K562 (cell line): ENCODE data around the gene SPNS1. TPM values are rescaled to one million over a fixed set of nuclear protein-coding genes. Genes with fewer than 3 reads are reported as not detected.

Experiments used
- ATAC-seq: fragments of 200-7000 bp; cut with Tn5 transposase; 3 replicates; pipeline ENCODE4 v1.9.1; 2020; ENCODE audit warnings: moderate library complexity
- BruUV-seq: library from RNA; stranded (reverse); fragments of 400-500 nt; replicated peaks from 2 replicates; lab custom pipeline; 2021; lab: Mats Ljungman, UMichigan
- CTCF ChIA-PET: fragments of 300-600 bp; formaldehyde crosslinking; extraction: SDS; loops from one replicate; lab custom pipeline; 2021; ENCODE audit warnings: low intra/inter-chr PET ratio; lab: Yijun Ruan, JAX
- POLR2A ChIA-PET: fragments of 300-600, 350-650 bp; sonication (Branson Sonifier 250); formaldehyde crosslinking; extraction: SDS; loops from one replicate; lab custom pipeline; 2021; ENCODE audit warnings: antibody characterized with exemption, inconsistent platforms; lab: Yijun Ruan, JAX
- DNase-seq, 4 experiments: peaks; one replicate each; pipeline versions ENCODE4 v3.0.0 to v3.0.0-alpha.2; 2011 to 2018; ENCODE audit warnings: low spot score in 3 of 4, mixed read lengths in 3 of 4; ENCODE audit errors: extremely low read depth in 1 of 4
- FAIRE-seq: peaks from 2 replicates; lab custom pipeline; 2011; peaks lifted over from hg19 to GRCh38; lab: Jason Lieb, UNC
- H2AFZ ChIP-seq: 2 replicates; pipeline ENCODE4 v1.6.0; 2011; ENCODE audit warnings: low read depth, low read length, control low read depth, inconsistent platforms
- H3K27ac ChIP-seq: fragments of 200-600 bp; 3 replicates; pipeline ENCODE4 v1.8.0; 2011; ENCODE audit warnings: low read depth, mild to moderate bottlenecking, control low read depth, inconsistent platforms, low read length, moderate library complexity, mixed read lengths; ENCODE audit errors: extremely low read depth
- H3K27me3 ChIP-seq, 2 experiments: fragments of 300-600 bp in 1 of 2; 2 replicates in 1 of 2; 3 replicates in 1 of 2; pipeline versions ENCODE4 v1.6.0 to v1.8.0; 2011; ENCODE audit warnings: inconsistent platforms in 2 of 2, low read length in 2 of 2, mild to moderate bottlenecking in 1 of 2, mixed read lengths in 1 of 2, moderate library complexity in 1 of 2; ENCODE audit not compliant: control insufficient read depth in 2 of 2, insufficient read depth in 2 of 2
- H3K36me3 ChIP-seq: fragments of 300-600 bp; 3 replicates; pipeline ENCODE4 v1.8.0; 2011; ENCODE audit warnings: mild to moderate bottlenecking, low read length, inconsistent platforms; ENCODE audit not compliant: control insufficient read depth, insufficient read depth
- H3K4me1 ChIP-seq, 2 experiments: fragments of 200-600 bp in 1 of 2; replicated peaks in 1 of 2; 2 replicates in 1 of 2; 3 replicates in 1 of 2; pipeline versions ENCODE4 v1.5.1 to v1.8.0; 2011; ENCODE audit warnings: inconsistent platforms in 2 of 2, low read length in 2 of 2, mild to moderate bottlenecking in 1 of 2, mixed read lengths in 1 of 2, moderate library complexity in 1 of 2; ENCODE audit not compliant: control insufficient read depth in 2 of 2, insufficient read depth in 2 of 2
- H3K4me2 ChIP-seq: 2 replicates; pipeline ENCODE4 v1.6.1; 2011; ENCODE audit warnings: low read length, control low read depth, inconsistent platforms, mixed read lengths; ENCODE audit not compliant: insufficient read depth
- H3K4me3 ChIP-seq: fragments of 200-600 bp; sonication (generic), shearing (Covaris generic); 2 replicates; pipeline ENCODE4 v1.5.1; 2016; ENCODE audit warnings: control low read depth, inconsistent platforms
- H3K79me2 ChIP-seq: fragments of 200-600 bp; 3 replicates; pipeline ENCODE4 v1.8.0; 2011; ENCODE audit warnings: low read length, inconsistent platforms; ENCODE audit not compliant: control insufficient read depth, insufficient read depth
- H3K9ac ChIP-seq, 2 experiments: 2 replicates each; pipeline versions ENCODE4 v1.6.0 to v1.6.1; 2011; ENCODE audit warnings: low read depth in 2 of 2, low read length in 2 of 2, control low read depth in 1 of 2, inconsistent platforms in 1 of 2, mild to moderate bottlenecking in 1 of 2, mixed read lengths in 1 of 2; ENCODE audit not compliant: insufficient read depth in 1 of 2
- H3K9me1 ChIP-seq: one replicate; pipeline ENCODE4 v1.6.0; 2011; ENCODE audit warnings: inconsistent platforms, mild to moderate bottlenecking, low read length, moderate library complexity; ENCODE audit not compliant: control insufficient read depth, insufficient read depth
- H3K9me3 ChIP-seq: replicated peaks from 2 replicates; pipeline ENCODE4 v1.5.1; 2011; ENCODE audit warnings: low read depth, low read length, inconsistent platforms; ENCODE audit not compliant: control insufficient read depth, insufficient read depth
- H4K20me1 ChIP-seq: replicated peaks from 2 replicates; pipeline ENCODE4 v1.6.1; 2011; ENCODE audit warnings: low read length, inconsistent platforms, mixed read lengths; ENCODE audit not compliant: control insufficient read depth, insufficient read depth
- CTCF ChIP-seq, 3 experiments: IDR thresholded peaks in 2 of 3; conservative IDR thresholded peaks in 1 of 3; 2 replicates each; pipeline ENCODE4 v1.5.1; 2011 to 2012; ENCODE audit warnings: low read length in 3 of 3, mild to moderate bottlenecking in 3 of 3, control low read depth in 2 of 3, improper control_type of control experiment in 1 of 3, inconsistent platforms in 1 of 3, low read depth in 1 of 3, mixed read lengths in 1 of 3, moderate library complexity in 1 of 3; ENCODE audit not compliant: insufficient read depth in 2 of 3
- HMGN3 ChIP-seq: IDR thresholded peaks from 2 replicates; pipeline ENCODE4 v1.6.1; 2011; ENCODE audit warnings: borderline replicate concordance, low read depth, mild to moderate bottlenecking, mixed read lengths, low read length; ENCODE audit not compliant: insufficient read length; ENCODE audit errors: extremely low read depth
- MYBL2 ChIP-seq, 2 experiments: fragments of 450-650 bp in 1 of 2; sonication (generic) in 1 of 2; formaldehyde crosslinking in 1 of 2; IDR thresholded peaks; 2 replicates each; pipeline versions ENCODE4 v1.6.1 to v1.8.1; 2017 to 2022; ENCODE audit warnings: borderline replicate concordance in 1 of 2, inconsistent platforms in 1 of 2, low read depth in 1 of 2, mild to moderate bottlenecking in 1 of 2, missing genetic modification reagents in 1 of 2, moderate library complexity in 1 of 2
- PHF20 ChIP-seq: fragments of 450-650 bp; IDR thresholded peaks from 2 replicates; pipeline ENCODE4 v1.6.1; 2018; ENCODE audit not compliant: partially characterized antibody
- POLR2H ChIP-seq: IDR thresholded peaks from 2 replicates; pipeline ENCODE4 v1.6.1; 2016; ENCODE audit warnings: missing genetic modification characterization, low read depth, mild to moderate bottlenecking, control low read depth, missing compliant biosample characterization, moderate library complexity
- RAD21 ChIP-seq, 2 experiments: fragments of 250-450 bp in 1 of 2; fragments of 450-650 bp in 1 of 2; sonication (Bioruptor Pico) in 1 of 2; formaldehyde crosslinking in 1 of 2; IDR thresholded peaks in 1 of 2; conservative IDR thresholded peaks in 1 of 2; 2 replicates each; pipeline versions ENCODE4 v1.4.0 to v1.8.0; 2020 to 2022; ENCODE audit warnings: mild to moderate bottlenecking in 2 of 2, moderate library complexity in 1 of 2
- RBFOX2 ChIP-seq: fragments of 200-400 bp; formaldehyde crosslinking; IDR thresholded peaks from 2 replicates; pipeline ENCODE4 v1.6.1; 2017; ENCODE audit warnings: low read depth, mild to moderate bottlenecking, low read length, moderate library complexity
- SLC30A9 ChIP-seq: fragments of 250-450 bp; sonication (Bioruptor Pico); IDR thresholded peaks from 2 replicates; pipeline ENCODE4 v1.8.0; 2022; ENCODE audit warnings: mild to moderate bottlenecking, moderate library complexity
- SMARCB1 ChIP-seq: IDR thresholded peaks from 2 replicates; pipeline ENCODE4 v1.6.1; 2011; ENCODE audit warnings: improper control_type of control experiment, low read depth; ENCODE audit not compliant: insufficient read length
- ZBTB7A ChIP-seq: IDR thresholded peaks from 2 replicates; pipeline ENCODE4 v1.6.1; 2011; ENCODE audit warnings: low read depth, mild to moderate bottlenecking, low read length, moderate library complexity, borderline replicate concordance; ENCODE audit not compliant: control insufficient read depth
- ZNF592 ChIP-seq: fragments of 450-650 bp; IDR thresholded peaks from 2 replicates; pipeline ENCODE4 v1.6.1; 2017; ENCODE audit warnings: antibody characterized with exemption, mild to moderate bottlenecking
- WGBS: fragments of 100-300 bp; shearing (Covaris generic); methylation state at CpG from one replicate; pipeline ENCODE4 v1.1.6; 2016; ENCODE audit warnings: low coverage, mixed read lengths; ENCODE audit not compliant: insufficient coverage; ENCODE audit errors: missing lambda C conversion rate; 5-methylcytosine and 5-hydroxymethylcytosine counted together
- in situ Hi-C: fragments of 300-500 bp; cut with MboI; formaldehyde crosslinking; loops from 4 replicates; pipeline ENCODE4 v1.15.0; 2018; ENCODE audit warnings: inconsistent platforms, mixed read lengths
- intact Hi-C: fragments of 100-400 bp; cut with micrococcal nuclease; formaldehyde crosslinking; loops from 2 replicates; pipeline ENCODE4 v1.14.2; 2022
- polyA plus RNA-seq, 8 experiments: library from polyadenylated mRNA; depleted of rRNA in 4 of 8; stranded (reverse) in 5 of 8; unstranded in 3 of 8; fragments of >200 nt; fragmentation: Nextera tagmentation in 2 of 8; fragmentation: Illumina TruSeq in 1 of 8; extraction: Ambion mirVana in 2 of 8; extraction: Trizol in 1 of 8; gene quantifications; 2 replicates each; pipeline versions ENCODE4 v1.2.1 to v1.2.3, GENCODE V29; 2011 to 2014; ENCODE audit warnings: inconsistent platforms in 1 of 8, missing spikeins in 1 of 8
- total RNA-seq, 7 experiments: library from RNA; depleted of rRNA in 6 of 7; stranded (reverse); fragments of >200 nt in 6 of 7; fragmentation: Illumina TruSeq in 2 of 7; extraction: Trizol in 2 of 7; gene quantifications; 2 replicates each; pipeline versions ENCODE4 v1.2.1 to v1.2.3, GENCODE V29; 2011 to 2021; ENCODE audit warnings: low replicate concordance in 1 of 7

SPNS1 gene
- total and polyA plus RNA-seq, 9 of the 15 experiments (the other 6 are each of a cell fraction or from before 2014, with no cell fraction given) = 0.58 to 64.9 (median 13.7) TPM

- TF ChIP-seq SMARCB1 = no peak
- TF ChIP-seq SLC30A9 (CRISPR knock-in tag) = no peak
- TF ChIP-seq PHF20 = peak; percentile 23
These were observed 35.2 kb downstream of the SPNS1 start (continued) for GRCh38 chr16:29009838-29010166.

- ChIA-PET CTCF (no interaction called here), POLR2A (interaction anchor here (0.6 to 2.6 kb wide), 3 partner anchors 9 to 403 kb away, joined by 3 to 16 read pairs (median 3); no protein-coding TSS in a partner anchor)
- Histone ChIP-seq H3K9me1 (no peaks in the 10 kb centered on the region), H3K36me3 (no peaks in the 10 kb centered on the region), H3K9ac (peak overlapping the region in 1 of 2 experiments; percentile 70; a peak in 1 of 4 replicates), H3K4me3 (no peak overlapping the region), H3K4me2 (no peak overlapping the region), H4K20me1 (no peaks in the 10 kb centered on the region), H2AFZ (peak overlapping the region; percentile 74), H3K79me2 (no peaks in the 10 kb centered on the region), H3K9me3 (no peaks in the 10 kb centered on the region), H3K27me3 (no peaks in the 10 kb centered on the region), H3K4me1 (peaks cover 45 to 54% of the 10 kb centered on the region in 2 experiments), H3K27ac (peak overlapping the region; percentile 65; the same call in 2 of the 3 replicates)
- FAIRE-seq = no peak
- WGBS = 72% methylated on average over 8 of the region's 8 CpGs
- intact Hi-C loops (no loop called here), in situ Hi-C loops (no loop called here)
- TF ChIP-seq CTCF (IDR thresholded peaks at IDR 0.05 in 2 of 3, conservative IDR thresholded peaks at IDR 0.05 in 1 of 3; ENCODE audit: insufficient read depth in 2 of 3, low read depth in 1 of 3, low read length in 3 of 3) (peak; percentile 18 to 28 (median 24); a peak in 2 of 6 replicates), ZBTB7A (peak; percentile 52; the same call in 1 of the 2 replicates), HMGN3 (peak; percentile 24), MYBL2 (IDR thresholded peaks at IDR 0.05; ENCODE audit: low read depth) (no peak), MYBL2 (CRISPR knock-in tag; IDR thresholded peaks at IDR 0.05; ENCODE audit: borderline replicate concordance) (no peak), RBFOX2 (peak; percentile 30; the same call in 1 of the 2 replicates), ZNF592 (peak; percentile 52; the same call in 1 of the 2 replicates), POLR2H (no peak), RAD21 (CRISPR knock-in tag; conservative IDR thresholded peaks at IDR 0.05 in 1 of 2, IDR thresholded peaks at IDR 0.05 in 1 of 2) (0 out of 4 replicates have a peak, but pooled peaks of 1 of the 2 experiments have one; percentile 15)
- ATAC-seq = no peak; the same call in 2 of the 3 replicates
- no TSS peak for BruUV-seq
- DNase-seq = peak in 1 of 4 experiments; percentile 47
These were observed 36.5 kb downstream of the SPNS1 start for GRCh38 chr16:29011112-29011511.
